Gastrocnemius medialis (tissue), 4 donors: ENCODE measurements around the gene EIF2B2. TPM values are rescaled to one million over a fixed set of nuclear protein-coding genes. Genes with fewer than 3 reads are reported as not detected.
A peak's percentile ranks its signal among the peaks of the same experiment; 100 is the strongest.

Source experiments
- ATAC-seq, 2 donors: fragments of 150-250 bp; one replicate each; pipeline ENCODE4 v1.9.1; 2016
- DNase-seq, 2 donors: peaks; one replicate each; pipeline ENCODE4 v3.0.0-alpha.2; 2019
- H3K27ac ChIP-seq, 4 donors: fragments of 200-600 bp; sonication (generic); 1 replicate in 1 of 4; 2 replicates in 3 of 4; pipeline ENCODE4 v1.5.1; 2016 to 2018; ENCODE audit warnings: mild to moderate bottlenecking in 2 of 4, moderate library complexity in 1 of 4
- H3K27me3 ChIP-seq, 3 donors: fragments of 200-600 bp; sonication (generic) in 2 of 3; 1 replicate in 1 of 3; 2 replicates in 2 of 3; pipeline versions ENCODE4 v1.5.1 to v1.6.0; 2016 to 2019; ENCODE audit warnings: mild to moderate bottlenecking in 1 of 3, moderate library complexity in 1 of 3
- H3K36me3 ChIP-seq, 2 donors: fragments of 200-600 bp; sonication (generic) in 1 of 2; one replicate each; pipeline ENCODE4 v1.5.1; 2017 to 2018
- H3K4me1 ChIP-seq, 2 donors: fragments of 200-600 bp; sonication (generic) in 1 of 2; one replicate each; pipeline ENCODE4 v1.5.1; 2016 to 2017; ENCODE audit warnings: mild to moderate bottlenecking in 2 of 2
- H3K4me3 ChIP-seq, 4 donors: fragments of 200-600 bp; sonication (generic) in 3 of 4; 1 replicate in 1 of 4; 2 replicates in 3 of 4; pipeline ENCODE4 v1.5.1; 2016 to 2019; ENCODE audit warnings: mild to moderate bottlenecking in 2 of 4
- H3K9me3 ChIP-seq, 3 donors: fragments of 200-600 bp; sonication (generic) in 2 of 3; 1 replicate in 1 of 3; 2 replicates in 2 of 3; pipeline ENCODE4 v1.5.1; 2016 to 2019
- CTCF ChIP-seq, 5 experiments: fragments of 450-650 bp in 3 of 5; fragments of 200-600 bp in 2 of 5; sonication (generic) in 2 of 5; IDR thresholded peaks in 4 of 5; conservative IDR thresholded peaks in 1 of 5; 1 replicate in 4 of 5; 2 replicates in 1 of 5; pipeline ENCODE4 v1.5.1; 2016 to 2019; ENCODE audit warnings: antibody characterized with exemption in 5 of 5, mild to moderate bottlenecking in 3 of 5, moderate library complexity in 3 of 5
- POLR2A ChIP-seq, 2 donors: fragments of 450-650 bp; IDR thresholded peaks; one replicate each; pipeline ENCODE4 v1.6.1; 2017; ENCODE audit warnings: antibody characterized with exemption in 2 of 2, mild to moderate bottlenecking in 2 of 2, moderate library complexity in 2 of 2
- in situ Hi-C, 4 donors: fragments of 200-750 bp; cut with MboI; loops; one replicate each; pipeline versions ENCODE4 v1.15.0 to v1.8.0; 2017; ENCODE audit warnings: low sequenced_read_pairs in 4 of 4
- intact Hi-C: fragments of 100-400 bp; cut with DNase I; formaldehyde crosslinking; loops from one replicate; pipeline ENCODE4 v1.15.1; 2023; ENCODE audit warnings: low total_unique reads
- total RNA-seq, 4 donors: library from RNA; depleted of rRNA; stranded (reverse); fragments of >200 nt; gene quantifications; one replicate each; pipeline versions ENCODE4 v1.1.0 to v1.2.3, GENCODE V29; 2016

The EIF2B2 gene
- total RNA-seq, 4 donors from 2014 or later, result 42.7 to 79.0 (median 69.9) TPM

- TF ChIP-seq CTCF (IDR thresholded peaks at IDR 0.05 in 4 of 5, conservative IDR thresholded peaks at IDR 0.05 in 1 of 5) (no peak), POLR2A (IDR thresholded peaks at IDR 0.05) (no peak)
- ATAC-seq (peak; percentile 21 to 55), DNase-seq (peak; percentile 60 to 83)
- no peaks in the 10 kb centered on the region for H3K27me3 ChIP-seq
- peak overlapping the region; percentile 3 to 69 (median 63) for H3K27ac ChIP-seq
- H3K4me1 ChIP-seq, result peaks cover 49% of the 10 kb centered on the region in 2 donors
- H3K4me3 ChIP-seq, result no peak overlapping the region
- intact Hi-C loops, result no loop called here
- H3K36me3 ChIP-seq, result no peaks in the 10 kb centered on the region
- no peaks in the 10 kb centered on the region for H3K9me3 ChIP-seq
- in situ Hi-C loops, result no loop called here
Observed at GRCh38 chr14:74975059-74975810, 27.5 kb upstream of the EIF2B2 start.

DNA sequence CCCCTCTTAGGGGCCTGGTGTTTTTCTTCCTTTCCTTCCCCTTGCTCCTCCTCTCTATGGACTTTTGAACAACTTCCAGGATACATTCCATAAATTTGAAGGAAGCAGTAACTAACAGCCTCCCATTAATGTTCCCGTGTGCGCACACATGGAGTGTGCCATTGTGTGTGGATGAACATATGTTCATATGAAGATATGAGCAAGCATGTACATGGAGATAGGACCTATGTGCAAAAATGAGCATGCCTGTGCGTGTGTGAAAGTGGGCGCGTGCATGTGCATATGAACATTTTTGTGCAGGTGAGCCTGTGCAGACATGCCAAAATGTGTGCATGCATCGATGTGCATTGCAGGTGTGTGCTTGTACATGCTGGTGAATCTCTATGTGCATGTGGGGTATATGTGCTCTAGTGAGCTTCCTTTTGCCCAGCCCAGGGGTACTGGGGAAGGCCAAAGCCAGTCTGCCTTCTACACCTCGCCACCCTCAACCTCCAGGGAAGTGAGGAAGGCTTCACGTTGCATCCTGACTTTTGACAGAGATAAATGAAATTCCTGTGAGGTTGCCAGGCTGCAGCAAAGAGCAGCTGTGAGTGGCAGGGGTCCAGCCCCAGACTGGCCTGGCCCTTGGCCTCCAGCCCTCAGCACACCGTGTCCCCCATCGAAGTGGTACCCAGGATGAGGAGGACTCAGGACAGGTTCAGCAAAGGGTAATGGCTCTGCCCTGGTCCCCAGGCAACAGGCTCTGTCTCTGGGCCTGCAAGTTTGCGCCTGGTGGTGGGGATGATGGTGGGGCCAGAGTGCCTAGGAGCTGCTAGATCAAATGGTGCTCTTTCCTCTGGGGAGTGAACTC lies 26.2 kb upstream of the EIF2B2 start:
- Histone ChIP-seq H3K4me1 (peaks cover 61% of the 10 kb centered on the region in 2 donors), H3K36me3 (no peaks in the 10 kb centered on the region), H3K4me3 (no peak overlapping the region), H3K9me3 (no peaks in the 10 kb centered on the region), H3K27ac (no peak overlapping the region), H3K27me3 (no peaks in the 10 kb centered on the region)
- DNase-seq, result no peak
- in situ Hi-C loops, result no loop called here
- intact Hi-C loops, result no loop called here
- ATAC-seq, result no peak
- TF ChIP-seq POLR2A (IDR thresholded peaks at IDR 0.05) (no peak), CTCF (IDR thresholded peaks at IDR 0.05 in 4 of 5, conservative IDR thresholded peaks at IDR 0.05 in 1 of 5) (no peak)

GRCh38 chr14:74977164-74977900 lies 25.4 kb upstream of the EIF2B2 start:
- Histone ChIP-seq H3K36me3 (no peaks in the 10 kb centered on the region), H3K9me3 (no peaks in the 10 kb centered on the region), H3K4me3 (no peak overlapping the region), H3K27me3 (no peaks in the 10 kb centered on the region), H3K4me1 (peaks cover 61 to 65% of the 10 kb centered on the region in 2 donors), H3K27ac (no peak overlapping the region)
- in situ Hi-C loops (no loop called here), intact Hi-C loops (no loop called here)
- DNase-seq (no peak), ATAC-seq (no peak)
- TF ChIP-seq CTCF (IDR thresholded peaks at IDR 0.05 in 4 of 5, conservative IDR thresholded peaks at IDR 0.05 in 1 of 5) (no peak), POLR2A (IDR thresholded peaks at IDR 0.05) (no peak)

DNA sequence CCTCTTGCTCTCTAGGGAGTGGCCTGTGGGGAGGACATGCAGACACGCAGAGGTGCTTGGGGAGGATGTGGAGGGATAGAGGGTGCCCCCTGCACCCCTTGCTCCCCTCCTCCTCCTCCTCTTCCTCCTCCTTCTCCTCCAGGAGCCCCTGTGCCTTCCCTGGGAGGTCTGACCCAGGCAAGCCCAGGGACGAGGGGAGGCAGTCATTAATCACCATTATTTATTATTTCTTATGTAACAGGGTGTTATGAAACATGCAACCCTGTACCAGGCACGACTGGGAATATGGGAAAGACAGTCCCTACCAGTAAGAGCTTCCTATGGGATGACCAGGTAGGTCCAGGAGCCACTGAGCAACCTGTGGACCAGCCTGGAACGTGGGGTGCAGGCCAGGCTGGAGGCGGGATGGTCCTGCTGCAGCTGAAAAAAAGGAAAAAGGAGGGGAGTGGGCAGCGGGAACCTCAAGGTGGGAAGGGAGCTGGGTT lies 24.8 kb upstream of the EIF2B2 start:
- ATAC-seq, result no peak
- Histone ChIP-seq H3K4me1 (peaks cover 56 to 63% of the 10 kb centered on the region in 2 donors), H3K36me3 (no peaks in the 10 kb centered on the region), H3K27me3 (no peaks in the 10 kb centered on the region), H3K4me3 (no peak overlapping the region), H3K27ac (no peak overlapping the region), H3K9me3 (no peaks in the 10 kb centered on the region)
- intact Hi-C loops (loop anchor here (2.0 kb wide), 1 partner anchor 31 kb away; no protein-coding TSS in a partner anchor), in situ Hi-C loops (no loop called here)
- TF ChIP-seq CTCF (IDR thresholded peaks at IDR 0.05 in 4 of 5, conservative IDR thresholded peaks at IDR 0.05 in 1 of 5), result no peak
- TF ChIP-seq POLR2A (IDR thresholded peaks at IDR 0.05), result no peak
- no peak for DNase-seq
